Heart right ventricle (tissue), 16 donors: ENCODE measurements around the gene SGPP2. TPM values are rescaled to one million over a fixed set of nuclear protein-coding genes. Genes with fewer than 3 reads are reported as not detected.
A peak's percentile ranks its signal among the peaks of the same experiment; 100 is the strongest.

Source experiments
- ATAC-seq, 8 donors: fragments of 200-7000 bp; cut with Tn5 transposase; one replicate each; pipeline ENCODE4 v1.9.1; 2020; ENCODE audit warnings: mild to moderate bottlenecking in 8 of 8, moderate library complexity in 8 of 8, moderate number of reproducible peaks in 1 of 8
- DNase-seq, 2 donors: peaks; one replicate each; pipeline ENCODE4 v3.0.0-alpha.2; 2020
- H3K27ac ChIP-seq, 10 donors: fragments of 200-600 bp; sonication (generic) in 2 of 10; one replicate each; pipeline versions ENCODE4 v1.5.0 to v1.8.0; 2020 to 2022; ENCODE audit warnings: mild to moderate bottlenecking in 3 of 10
- H3K27me3 ChIP-seq, 7 donors: fragments of 200-600 bp; one replicate each; pipeline ENCODE4 v1.8.0; 2021 to 2022; ENCODE audit warnings: mild to moderate bottlenecking in 2 of 7
- H3K36me3 ChIP-seq, 9 donors: fragments of 200-600 bp; sonication (generic) in 1 of 9; one replicate each; pipeline versions ENCODE4 v1.5.0 to v1.8.0; 2020 to 2022; ENCODE audit warnings: mild to moderate bottlenecking in 2 of 9
- H3K4me1 ChIP-seq, 9 donors: fragments of 200-600 bp; sonication (generic) in 1 of 9; one replicate each; pipeline versions ENCODE4 v1.5.0 to v1.8.0; 2020 to 2022; ENCODE audit warnings: mild to moderate bottlenecking in 4 of 9
- H3K4me3 ChIP-seq, 10 donors: fragments of 200-600 bp; sonication (generic) in 2 of 10; one replicate each; pipeline versions ENCODE4 v1.5.0 to v1.8.0; 2020 to 2022; ENCODE audit warnings: mild to moderate bottlenecking in 7 of 10, moderate library complexity in 2 of 10
- H3K9me3 ChIP-seq, 11 donors: fragments of 200-600 bp in 10 of 11; sonication (generic) in 2 of 11; one replicate each; pipeline versions ENCODE4 v1.5.0 to v1.8.0; 2013 to 2022; ENCODE audit warnings: mild to moderate bottlenecking in 2 of 11, control low read depth in 1 of 11, moderate library complexity in 1 of 11
- WGBS, 2 donors: extraction: QIAGEN DNeasy Blood & Tissue Kit; methylation state at CpG; one replicate each; pipeline ENCODE4 v1.1.7; 2013; ENCODE audit warnings: inconsistent platforms in 1 of 2; 5-methylcytosine and 5-hydroxymethylcytosine counted together
- intact Hi-C, 10 donors: fragments of 100-400 bp; cut with DNase I; formaldehyde crosslinking; loops; one replicate each; pipeline versions ENCODE4 v1.11.1 to v1.14.2; 2022
- polyA plus RNA-seq, 2 donors: library from polyadenylated mRNA; stranded (reverse); fragments of 200-250 nt; gene quantifications; one replicate each; pipeline ENCODE4 v1.2.3, GENCODE V29; 2013
- total RNA-seq, 10 donors: library from RNA; stranded (reverse); fragmentation: NEBNext Ultra II Directional in 3 of 10; extraction: Animal tissue kit (Norgen Biotek cat#: 25700) in 3 of 10; gene quantifications; one replicate each; pipeline versions ENCODE4 v1.2.1 to v1.2.4, GENCODE V29; 2021 to 2023
- TF ChIP-seq, protein P1 (sequence below), 9 donors: fragments of 200-600 bp; sonication (generic) in 2 of 9; IDR thresholded peaks; one replicate each; pipeline versions ENCODE4 v1.5.0 to v1.8.0; 2021 to 2022; ENCODE audit warnings: antibody characterized with exemption in 9 of 9, mild to moderate bottlenecking in 5 of 9, moderate library complexity in 1 of 9
- donor health status: Arrhythmogenic right ventricular cardiomyopathy.
- donor health status: ischemic (EF 13 %, LVEDD 7.1; RV severe dilation, severe dysfunction).
- donor health status: healthy with polysubstance abuse.
- donor health status: DM: no; HTN: yes; CAD: no.
- donor health status: DM: no; HTN: no; CAD: no.
- donor health status: ischemic (EF 25% LVEDD 6.9; RV normal size, moderate dysfunction).
- donor health status: ischemic (EF 25% LVEDD 5.7; RV mildly dilated, moderate dysfunction).
- donor health status: healthy.
- donor health status: DM: yes; HTN: yes; CAD: no.
- donor health status: Ischemic cardiomyopathy.
- donor health status: ischemic (EF 35%, LVEDD 5.7; RV mildly dilated, moderate dysfunction).
- donor health status: nonischemic (EF 11% LVEDD 7.7; RV severe dilation, severe dysfunction).
- donor health status: DM: yes; HTN: yes; CAD: no.
- donor health status: PGD.
- donor health status: ischemic (EF 29% LVEDD 5.4; RV normal size, mild dysfunction).
- donor health status: nonischemic (EF 23%, LVEDD 6.1; RV moderate dilation, normal function).

SGPP2 gene
- total and polyA plus RNA-seq, 12 donors: 0.54 to 34.4 (median 5.7) TPM

DNA sequence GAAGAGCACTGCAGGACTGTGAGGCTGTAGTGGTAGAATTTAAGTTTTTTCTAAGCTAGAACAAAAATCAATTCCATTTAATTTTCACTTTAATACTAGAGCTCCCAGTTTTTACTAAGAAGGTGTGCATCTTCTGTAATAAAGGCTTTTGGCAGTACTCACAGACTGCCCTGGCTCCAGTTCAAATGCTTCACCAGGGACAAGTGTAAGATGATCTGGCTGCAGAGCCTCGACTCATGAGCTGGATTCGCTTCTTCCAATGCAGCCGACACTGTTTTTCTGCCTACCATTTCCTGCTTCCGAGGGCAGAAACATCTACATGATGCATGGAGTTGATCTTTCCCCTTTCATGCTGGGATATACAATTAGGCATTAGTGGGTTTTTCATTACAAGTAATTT lies 144.5 kb downstream of the SGPP2 start:
- H3K36me3 ChIP-seq: peaks cover 0 to 53% (median 5%) of the 10 kb centered on the region in 9 donors
- no peak overlapping the region for H3K4me3 ChIP-seq
- H3K27me3 ChIP-seq: no peaks in the 10 kb centered on the region
- DNase-seq (peak in 1 of 2 donors; percentile 44), ATAC-seq (peak in 7 of 8 donors; percentile 31 to 76 (median 65))
- peaks cover 0 to 33% (median 16%) of the 10 kb centered on the region in 9 donors for H3K4me1 ChIP-seq
- no peaks in the 10 kb centered on the region for H3K9me3 ChIP-seq
- WGBS, 2 donors: 30 to 35% methylated on average over 4 of the region's 4 CpGs
- intact Hi-C loops: loop anchor here in 3 of 10 donors (10.0 kb wide), 1 partner anchor 514 kb away; no protein-coding TSS in a partner anchor
- TF ChIP-seq, protein P1, sequence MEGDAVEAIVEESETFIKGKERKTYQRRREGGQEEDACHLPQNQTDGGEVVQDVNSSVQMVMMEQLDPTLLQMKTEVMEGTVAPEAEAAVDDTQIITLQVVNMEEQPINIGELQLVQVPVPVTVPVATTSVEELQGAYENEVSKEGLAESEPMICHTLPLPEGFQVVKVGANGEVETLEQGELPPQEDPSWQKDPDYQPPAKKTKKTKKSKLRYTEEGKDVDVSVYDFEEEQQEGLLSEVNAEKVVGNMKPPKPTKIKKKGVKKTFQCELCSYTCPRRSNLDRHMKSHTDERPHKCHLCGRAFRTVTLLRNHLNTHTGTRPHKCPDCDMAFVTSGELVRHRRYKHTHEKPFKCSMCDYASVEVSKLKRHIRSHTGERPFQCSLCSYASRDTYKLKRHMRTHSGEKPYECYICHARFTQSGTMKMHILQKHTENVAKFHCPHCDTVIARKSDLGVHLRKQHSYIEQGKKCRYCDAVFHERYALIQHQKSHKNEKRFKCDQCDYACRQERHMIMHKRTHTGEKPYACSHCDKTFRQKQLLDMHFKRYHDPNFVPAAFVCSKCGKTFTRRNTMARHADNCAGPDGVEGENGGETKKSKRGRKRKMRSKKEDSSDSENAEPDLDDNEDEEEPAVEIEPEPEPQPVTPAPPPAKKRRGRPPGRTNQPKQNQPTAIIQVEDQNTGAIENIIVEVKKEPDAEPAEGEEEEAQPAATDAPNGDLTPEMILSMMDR (IDR thresholded peaks at IDR 0.05): no peak
- no peak overlapping the region for H3K27ac ChIP-seq

- Histone ChIP-seq H3K9me3 (no peaks in the 10 kb centered on the region), H3K36me3 (peaks cover 0 to 53% (median 5%) of the 10 kb centered on the region in 9 donors), H3K4me1 (peaks cover 0 to 33% (median 16%) of the 10 kb centered on the region in 9 donors), H3K27ac (no peak overlapping the region), H3K27me3 (no peaks in the 10 kb centered on the region), H3K4me3 (no peak overlapping the region)
- TF ChIP-seq, protein P1 (IDR thresholded peaks at IDR 0.05): no peak
- WGBS, 2 donors: 91 to 94% methylated on average over 1 of the region's 1 CpG
- no peak for ATAC-seq
- intact Hi-C loops: loop anchor here in 3 of 10 donors (10.0 kb wide), 1 partner anchor 515 kb away; no protein-coding TSS in a partner anchor
- DNase-seq: no peak
Observed at GRCh38 chr2:222569826-222570225, 145.5 kb downstream of the SGPP2 start.

- H3K36me3 ChIP-seq: peaks cover 0 to 41% (median 0%) of the 10 kb centered on the region in 9 donors
- no peak for DNase-seq
- TF ChIP-seq, protein P1 (IDR thresholded peaks at IDR 0.05): no peak
- ATAC-seq: peak in 3 of 8 donors; percentile 23 to 49 (median 28)
- H3K27me3 ChIP-seq: no peaks in the 10 kb centered on the region
- WGBS, 2 donors: 80% methylated on average over 6 of the region's 6 CpGs
- no peak overlapping the region for H3K4me3 ChIP-seq
- H3K4me1 ChIP-seq: peaks cover 0 to 28% (median 16%) of the 10 kb centered on the region in 9 donors
- H3K9me3 ChIP-seq: no peaks in the 10 kb centered on the region
- intact Hi-C loops: no loop called here
- H3K27ac ChIP-seq: peak overlapping the region in 9 of 10 donors; percentile 9 to 64 (median 44)
Observed at GRCh38 chr2:222572264-222572721, 147.9 kb downstream of the SGPP2 start.

DNA sequence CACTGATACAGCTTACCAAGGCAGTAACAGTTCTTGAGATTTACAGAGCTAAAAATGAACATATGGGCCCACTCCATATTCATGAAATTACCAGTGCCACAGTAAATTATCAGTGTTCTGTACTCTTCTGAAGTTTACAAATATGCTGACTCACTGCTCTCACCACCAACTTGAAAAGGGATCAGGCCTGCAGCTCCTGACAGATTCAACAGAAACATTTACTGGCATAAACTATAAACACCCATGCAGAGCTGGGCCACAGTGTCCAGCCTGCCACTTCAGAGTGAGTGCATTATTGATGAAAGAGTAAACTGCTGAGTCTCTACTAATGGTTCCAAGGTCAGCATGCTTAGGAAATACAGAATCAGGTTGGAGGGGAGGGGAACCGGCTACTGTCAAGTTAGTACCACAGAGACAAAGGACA lies 148.4 kb downstream of the SGPP2 start:
- H3K4me3 ChIP-seq: no peak overlapping the region
- peaks cover 0 to 28% (median 16%) of the 10 kb centered on the region in 9 donors for H3K4me1 ChIP-seq
- intact Hi-C loops: no loop called here
- no peak for DNase-seq
- H3K27ac ChIP-seq: peak overlapping the region in 9 of 10 donors; percentile 9 to 64 (median 44)
- WGBS, 2 donors: 53 to 66% methylated on average over 1 of the region's 1 CpG
- H3K27me3 ChIP-seq: no peaks in the 10 kb centered on the region
- no peaks in the 10 kb centered on the region for H3K9me3 ChIP-seq
- ATAC-seq: peak in 7 of 8 donors; percentile 61 to 93 (median 74)
- TF ChIP-seq, protein P1 (IDR thresholded peaks at IDR 0.05): no peak
- peaks cover 0 to 37% (median 0%) of the 10 kb centered on the region in 9 donors for H3K36me3 ChIP-seq
